Activated CD4-positive, alpha-beta T cell treated with anti-CD3 and anti-CD28 coated beads, Interleukin-2, amount 10 ng/mL, durations not matched to agents 7 days and 5 days (primary cell): Measurements from ENCODE around the gene PSMG4. TPM values are rescaled to one million over a fixed set of nuclear protein-coding genes. Genes with fewer than 3 reads are reported as not detected.

Experiments
- CTCF ChIA-PET: fragments of 350-600 bp; sonication (Branson Sonifier 250); formaldehyde crosslinking; loops from one replicate; lab custom pipeline; 2021; ENCODE audit warnings: antibody characterized with exemption; lab: Charles Lee
- POLR2A ChIA-PET: fragments of 350-600 bp; sonication (Branson Sonifier 250); formaldehyde crosslinking; loops from one replicate; lab custom pipeline; 2021; ENCODE audit warnings: antibody characterized with exemption; lab: Charles Lee
- DNase-seq: peaks from one replicate; pipeline ENCODE4 v3.0.0-alpha.2; 2020
- H3K27ac Mint-ChIP-seq: one replicate; pipeline ENCODE4 v1.8.0; 2021; ENCODE audit warnings: mild to moderate bottlenecking, moderate library complexity, mixed read lengths
- H3K27me3 Mint-ChIP-seq: one replicate; pipeline ENCODE4 v1.8.0; 2021; ENCODE audit warnings: mixed read lengths
- H3K36me3 Mint-ChIP-seq: one replicate; pipeline ENCODE4 v1.8.0; 2021; ENCODE audit warnings: low read depth, mixed read lengths
- H3K4me1 Mint-ChIP-seq: one replicate; pipeline ENCODE4 v1.8.0; 2021; ENCODE audit warnings: mixed read lengths
- H3K4me3 Mint-ChIP-seq: one replicate; pipeline ENCODE4 v1.8.0; 2021; ENCODE audit warnings: mild to moderate bottlenecking, moderate library complexity, mixed read lengths
- H3K9me3 Mint-ChIP-seq: one replicate; pipeline ENCODE4 v1.8.0; 2021; ENCODE audit warnings: mixed read lengths
- total RNA-seq, 2 experiments: library from RNA; stranded (reverse); gene quantifications; one replicate each; pipeline ENCODE4 v1.2.3, GENCODE V29; 2021

PSMG4 gene
- total RNA-seq, 2 experiments from 2014 or later, result 21.5 to 24.7 TPM

- Mint-ChIP-seq H3K4me1 (no peaks in the 10 kb centered on the region), H3K9me3 (no peaks in the 10 kb centered on the region), H3K27ac (no peak overlapping the region), H3K4me3 (no peak overlapping the region), H3K27me3 (no peaks in the 10 kb centered on the region), H3K36me3 (peaks cover 7% of the 10 kb centered on the region)
- ChIA-PET POLR2A (no interaction called here), CTCF (interaction anchor here (0.6 to 1.7 kb wide), 4 partner anchors 11 to 458 kb away, joined by 3 to 4 read pairs (median 4); no protein-coding TSS in a partner anchor)
- no peak for DNase-seq
These were observed 14.3 kb downstream of the PSMG4 start for GRCh38 chr6:3272911-3273547.

GRCh38 chr6:3273707-3274521 lies 15.2 kb downstream of the PSMG4 start:
- Mint-ChIP-seq H3K9me3 (no peaks in the 10 kb centered on the region), H3K4me1 (no peaks in the 10 kb centered on the region), H3K27me3 (no peaks in the 10 kb centered on the region), H3K27ac (no peak overlapping the region), H3K4me3 (no peak overlapping the region), H3K36me3 (peaks cover 7% of the 10 kb centered on the region)
- ChIA-PET CTCF (interaction anchor here (0.6 to 1.0 kb wide), 4 partner anchors 11 to 457 kb away, joined by 3 read pairs; no protein-coding TSS in a partner anchor), POLR2A (interaction anchor here (0.5 kb wide), 1 partner anchor 37 kb away, joined by 3 read pairs; no protein-coding TSS in a partner anchor)
- no peak for DNase-seq

- ChIA-PET CTCF (interaction anchor here (0.5 kb wide), 1 partner anchor 129 kb away, joined by 3 read pairs; no protein-coding TSS in a partner anchor), POLR2A (no interaction called here)
- Mint-ChIP-seq H3K27ac (no peak overlapping the region), H3K4me1 (peaks cover 3% of the 10 kb centered on the region), H3K4me3 (no peak overlapping the region), H3K9me3 (no peaks in the 10 kb centered on the region), H3K27me3 (no peaks in the 10 kb centered on the region), H3K36me3 (no peaks in the 10 kb centered on the region)
- DNase-seq, result no peak
These were observed 17.7 kb downstream of the PSMG4 start for GRCh38 chr6:3276174-3277167.

GRCh38 chr6:3277251-3277650 lies 18.5 kb downstream of the PSMG4 start:
- POLR2A ChIA-PET, result no interaction called here
- CTCF ChIA-PET, result no interaction called here
- no peak overlapping the region for H3K4me3 Mint-ChIP-seq
- H3K4me1 Mint-ChIP-seq, result peaks cover 3% of the 10 kb centered on the region
- no peaks in the 10 kb centered on the region for H3K27me3 Mint-ChIP-seq
- no peaks in the 10 kb centered on the region for H3K9me3 Mint-ChIP-seq
- no peak for DNase-seq
- no peaks in the 10 kb centered on the region for H3K36me3 Mint-ChIP-seq
- no peak overlapping the region for H3K27ac Mint-ChIP-seq

- H3K9me3 Mint-ChIP-seq, result no peaks in the 10 kb centered on the region
- ChIA-PET POLR2A (no interaction called here), CTCF (no interaction called here)
- no peaks in the 10 kb centered on the region for H3K27me3 Mint-ChIP-seq
- H3K4me3 Mint-ChIP-seq, result no peak overlapping the region
- no peaks in the 10 kb centered on the region for H3K36me3 Mint-ChIP-seq
- no peak overlapping the region for H3K27ac Mint-ChIP-seq
- H3K4me1 Mint-ChIP-seq, result peaks cover 3% of the 10 kb centered on the region
- DNase-seq, result no peak
These were observed 19.2 kb downstream of the PSMG4 start for GRCh38 chr6:3277851-3278416.

- no peaks in the 10 kb centered on the region for H3K9me3 Mint-ChIP-seq
- H3K4me3 Mint-ChIP-seq, result no peak overlapping the region
- ChIA-PET CTCF (no interaction called here), POLR2A (no interaction called here)
- no peak overlapping the region for H3K27ac Mint-ChIP-seq
- no peaks in the 10 kb centered on the region for H3K36me3 Mint-ChIP-seq
- peaks cover 3% of the 10 kb centered on the region for H3K4me1 Mint-ChIP-seq
- no peaks in the 10 kb centered on the region for H3K27me3 Mint-ChIP-seq
- DNase-seq, result no peak
These were observed 19.9 kb downstream of the PSMG4 start for GRCh38 chr6:3278691-3279090.

GRCh38 chr6:3280091-3280490 lies 21.3 kb downstream of the PSMG4 start:
- H3K27me3 Mint-ChIP-seq, result no peaks in the 10 kb centered on the region
- H3K4me3 Mint-ChIP-seq, result no peak overlapping the region
- peaks cover 3% of the 10 kb centered on the region for H3K4me1 Mint-ChIP-seq
- H3K27ac Mint-ChIP-seq, result no peak overlapping the region
- H3K36me3 Mint-ChIP-seq, result no peaks in the 10 kb centered on the region
- H3K9me3 Mint-ChIP-seq, result no peaks in the 10 kb centered on the region
- CTCF ChIA-PET, result interaction anchor here (0.5 to 1.5 kb wide), 5 partner anchors 21 to 452 kb away, joined by 3 to 5 read pairs (median 3); partner anchors contain the start of gene PSMG4
- POLR2A ChIA-PET, result no interaction called here
- no peak for DNase-seq

GRCh38 chr6:3280866-3281465 lies 22.2 kb downstream of the PSMG4 start:
- H3K9me3 Mint-ChIP-seq, result no peaks in the 10 kb centered on the region
- CTCF ChIA-PET, result interaction anchor here (1.2 kb wide), 1 partner anchor 452 kb away, joined by 4 read pairs; no protein-coding TSS in a partner anchor
- POLR2A ChIA-PET, result no interaction called here
- H3K4me3 Mint-ChIP-seq, result no peak overlapping the region
- no peaks in the 10 kb centered on the region for H3K36me3 Mint-ChIP-seq
- no peak for DNase-seq
- no peak overlapping the region for H3K27ac Mint-ChIP-seq
- peaks cover 3% of the 10 kb centered on the region for H3K4me1 Mint-ChIP-seq
- no peaks in the 10 kb centered on the region for H3K27me3 Mint-ChIP-seq

GRCh38 chr6:3281631-3282475 lies 23.1 kb downstream of the PSMG4 start:
- Mint-ChIP-seq H3K27ac (no peak overlapping the region), H3K4me1 (peaks cover 3% of the 10 kb centered on the region), H3K4me3 (no peak overlapping the region), H3K9me3 (no peaks in the 10 kb centered on the region), H3K36me3 (no peaks in the 10 kb centered on the region), H3K27me3 (no peaks in the 10 kb centered on the region)
- ChIA-PET CTCF (interaction anchor here (0.9 to 1.2 kb wide), 2 partner anchors 31 to 451 kb away, joined by 3 to 4 read pairs; no protein-coding TSS in a partner anchor), POLR2A (no interaction called here)
- no peak for DNase-seq

- no peak overlapping the region for H3K4me3 Mint-ChIP-seq
- H3K4me1 Mint-ChIP-seq, result peaks cover 3% of the 10 kb centered on the region
- H3K27me3 Mint-ChIP-seq, result no peaks in the 10 kb centered on the region
- H3K9me3 Mint-ChIP-seq, result no peaks in the 10 kb centered on the region
- no peaks in the 10 kb centered on the region for H3K36me3 Mint-ChIP-seq
- no peak overlapping the region for H3K27ac Mint-ChIP-seq
- DNase-seq, result no peak
- CTCF ChIA-PET, result interaction anchor here (1.0 to 2.4 kb wide), 2 partner anchors 13 to 450 kb away, joined by 3 to 8 read pairs; no protein-coding TSS in a partner anchor
- POLR2A ChIA-PET, result no interaction called here
These were observed 23.9 kb downstream of the PSMG4 start for GRCh38 chr6:3282476-3283236.
